MCF 10A (cell line): Measurements from ENCODE around the gene PMM1. TPM values are rescaled to one million over a fixed set of nuclear protein-coding genes. Genes with fewer than 3 reads are reported as not detected.

Source experiments
- BruUV-seq: library from RNA; stranded (reverse); fragments of 400-500 nt; replicated peaks from 2 replicates; lab custom pipeline; 2021; lab: Mats Ljungman, UMichigan
- CTCF ChIA-PET: fragments of 300-600 bp; sonication (Branson Sonifier 250); formaldehyde crosslinking; extraction: SDS; loops from one replicate; lab custom pipeline; 2021; ENCODE audit warnings: antibody characterized with exemption, inconsistent platforms; lab: Yijun Ruan, JAX
- POLR2A ChIA-PET: fragments of 300-600, 350-650 bp; sonication (Branson Sonifier 250); formaldehyde crosslinking; extraction: SDS; loops from one replicate; lab custom pipeline; 2020; ENCODE audit warnings: antibody characterized with exemption, inconsistent platforms; lab: Yijun Ruan, JAX
- DNase-seq: peaks from one replicate; pipeline ENCODE4 v3.0.0-alpha.2; 2018; ENCODE audit not compliant: unreplicated experiment
- H3K27ac Mint-ChIP-seq: one replicate; pipeline ENCODE4 v1.8.0; 2022; ENCODE audit warnings: mild to moderate bottlenecking, low read depth, mixed read lengths; ENCODE audit not compliant: unreplicated experiment
- H3K27me3 Mint-ChIP-seq: one replicate; pipeline ENCODE4 v1.8.0; 2022; ENCODE audit warnings: mixed read lengths; ENCODE audit not compliant: insufficient read depth, unreplicated experiment
- H3K36me3 Mint-ChIP-seq: one replicate; pipeline ENCODE4 v1.8.0; 2022; ENCODE audit warnings: mild to moderate bottlenecking, moderate library complexity, mixed read lengths; ENCODE audit not compliant: insufficient read depth, unreplicated experiment
- H3K4me1 Mint-ChIP-seq: one replicate; pipeline ENCODE4 v1.8.0; 2022; ENCODE audit warnings: mixed read lengths; ENCODE audit not compliant: insufficient read depth, unreplicated experiment
- H3K4me3 Mint-ChIP-seq: one replicate; pipeline ENCODE4 v1.8.0; 2022; ENCODE audit warnings: mild to moderate bottlenecking, moderate library complexity, mixed read lengths; ENCODE audit not compliant: unreplicated experiment
- H3K9me3 Mint-ChIP-seq: one replicate; pipeline ENCODE4 v1.8.0; 2022; ENCODE audit warnings: mixed read lengths; ENCODE audit not compliant: unreplicated experiment
- intact Hi-C: fragments of 100-400 bp; cut with micrococcal nuclease; formaldehyde crosslinking; loops from 2 replicates; pipeline ENCODE4 v1.14.1; 2022
- total RNA-seq: library from RNA; stranded (reverse); gene quantifications from 2 replicates; pipeline ENCODE4 v1.2.3, GENCODE V29; 2022
- TF ChIP-seq, protein P1 (sequence below): fragments of 200-600 bp; IDR thresholded peaks from one replicate; pipeline ENCODE4 v1.8.0; 2022; ENCODE audit warnings: antibody characterized with exemption, mild to moderate bottlenecking; ENCODE audit not compliant: unreplicated experiment

PMM1 gene
- total RNA-seq, 1 experiment from 2014 or later: 29.9 TPM

- peaks cover 39% of the 10 kb centered on the region for H3K36me3 Mint-ChIP-seq
- no peaks in the 10 kb centered on the region for H3K4me1 Mint-ChIP-seq
- intact Hi-C loops: no loop called here
- no peak for DNase-seq
- TF ChIP-seq, protein P1, sequence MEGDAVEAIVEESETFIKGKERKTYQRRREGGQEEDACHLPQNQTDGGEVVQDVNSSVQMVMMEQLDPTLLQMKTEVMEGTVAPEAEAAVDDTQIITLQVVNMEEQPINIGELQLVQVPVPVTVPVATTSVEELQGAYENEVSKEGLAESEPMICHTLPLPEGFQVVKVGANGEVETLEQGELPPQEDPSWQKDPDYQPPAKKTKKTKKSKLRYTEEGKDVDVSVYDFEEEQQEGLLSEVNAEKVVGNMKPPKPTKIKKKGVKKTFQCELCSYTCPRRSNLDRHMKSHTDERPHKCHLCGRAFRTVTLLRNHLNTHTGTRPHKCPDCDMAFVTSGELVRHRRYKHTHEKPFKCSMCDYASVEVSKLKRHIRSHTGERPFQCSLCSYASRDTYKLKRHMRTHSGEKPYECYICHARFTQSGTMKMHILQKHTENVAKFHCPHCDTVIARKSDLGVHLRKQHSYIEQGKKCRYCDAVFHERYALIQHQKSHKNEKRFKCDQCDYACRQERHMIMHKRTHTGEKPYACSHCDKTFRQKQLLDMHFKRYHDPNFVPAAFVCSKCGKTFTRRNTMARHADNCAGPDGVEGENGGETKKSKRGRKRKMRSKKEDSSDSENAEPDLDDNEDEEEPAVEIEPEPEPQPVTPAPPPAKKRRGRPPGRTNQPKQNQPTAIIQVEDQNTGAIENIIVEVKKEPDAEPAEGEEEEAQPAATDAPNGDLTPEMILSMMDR: no peak
- no TSS peak for BruUV-seq
- no peaks in the 10 kb centered on the region for H3K27me3 Mint-ChIP-seq
- ChIA-PET CTCF (interaction anchor here (0.6 kb wide), 2 partner anchors 12 to 42 kb away, joined by 3 to 5 read pairs; no protein-coding TSS in a partner anchor), POLR2A (interaction anchor here (2.5 kb wide), 1 partner anchor 10 kb away, joined by 10 read pairs; the partner anchor contains the start of gene PMM1)
- H3K9me3 Mint-ChIP-seq: no peaks in the 10 kb centered on the region
- H3K27ac Mint-ChIP-seq: no peak overlapping the region
- no peak overlapping the region for H3K4me3 Mint-ChIP-seq
Measured at GRCh38 chr22:41579997-41580355, 9.7 kb downstream of the PMM1 start.

DNA sequence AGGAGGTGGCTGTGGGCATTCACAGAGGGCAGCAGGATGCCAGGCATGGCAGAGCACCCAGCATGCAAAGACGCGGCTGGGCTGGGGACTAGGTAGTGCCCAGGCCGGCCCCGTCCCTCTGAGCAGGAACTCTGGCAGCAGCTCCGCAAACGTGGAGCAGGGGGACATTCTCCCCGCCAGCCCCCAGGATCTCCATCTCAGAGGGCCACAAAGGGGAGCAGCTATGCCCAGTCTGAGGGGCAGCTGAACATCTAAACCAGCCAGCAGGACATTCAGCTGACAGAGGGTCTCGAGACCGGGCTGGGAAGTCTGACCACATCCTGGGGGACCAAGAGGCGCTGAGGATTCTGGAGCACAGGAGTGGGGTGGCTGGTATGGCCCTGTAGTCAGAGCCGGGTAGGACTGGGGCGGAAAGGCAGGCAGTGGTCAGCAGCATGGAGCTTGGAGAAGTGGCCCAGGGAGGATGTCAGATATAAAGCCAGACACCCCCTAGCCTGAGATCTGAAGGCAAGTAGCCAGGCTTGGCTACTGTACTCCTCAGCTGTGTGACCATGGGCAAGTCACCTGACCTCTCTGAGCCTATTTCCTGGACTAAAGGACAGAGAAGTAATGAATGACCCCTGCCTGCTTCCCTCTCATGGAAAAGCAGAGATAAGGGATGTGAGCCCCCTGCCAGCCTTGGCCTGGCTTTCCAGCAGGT, 10.2 kb downstream of the PMM1 start:
- Mint-ChIP-seq H3K27me3 (no peaks in the 10 kb centered on the region), H3K27ac (no peak overlapping the region), H3K4me3 (no peak overlapping the region), H3K36me3 (peaks cover 34% of the 10 kb centered on the region), H3K9me3 (no peaks in the 10 kb centered on the region), H3K4me1 (no peaks in the 10 kb centered on the region)
- no TSS peak for BruUV-seq
- ChIA-PET CTCF (interaction anchor here (0.6 kb wide), 1 partner anchor 11 kb away, joined by 5 read pairs; no protein-coding TSS in a partner anchor), POLR2A (interaction anchor here (2.5 kb wide), 1 partner anchor 10 kb away, joined by 10 read pairs; the partner anchor contains the start of gene PMM1)
- intact Hi-C loops: no loop called here
- no peak for DNase-seq
- TF ChIP-seq, protein P1: no peak

DNA sequence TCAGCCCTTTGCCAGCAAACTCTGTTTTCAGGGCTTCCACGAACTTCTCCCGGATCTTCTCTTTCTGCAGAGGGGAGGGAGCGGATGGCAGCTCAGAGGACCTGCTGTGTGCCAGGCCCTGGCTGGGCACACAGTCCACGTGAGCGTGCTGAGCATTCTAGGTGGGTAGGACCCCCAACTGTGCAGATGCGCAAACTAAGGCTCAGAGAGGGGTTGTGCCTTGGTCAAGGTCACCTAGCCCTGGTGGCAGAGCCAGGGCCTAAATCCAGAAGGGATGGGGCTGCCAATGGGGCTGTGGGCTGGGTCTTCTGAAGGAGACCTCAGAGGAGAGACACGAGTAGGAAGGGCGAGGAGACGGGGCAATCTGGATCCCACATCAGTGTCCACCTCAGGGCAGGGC, 10.8 kb downstream of the PMM1 start:
- CTCF ChIA-PET: no interaction called here
- intact Hi-C loops: no loop called here
- Mint-ChIP-seq H3K4me1 (no peaks in the 10 kb centered on the region), H3K27me3 (no peaks in the 10 kb centered on the region), H3K9me3 (no peaks in the 10 kb centered on the region), H3K36me3 (peaks cover 30% of the 10 kb centered on the region), H3K4me3 (no peak overlapping the region), H3K27ac (no peak overlapping the region)
- no TSS peak for BruUV-seq
- POLR2A ChIA-PET: interaction anchor here (2.5 kb wide), 1 partner anchor 11 kb away, joined by 10 read pairs; the partner anchor contains the start of gene PMM1
- TF ChIP-seq, protein P1: no peak
- DNase-seq: no peak

GRCh38 chr22:41578114-41578513, 11.5 kb downstream of the PMM1 start:
- intact Hi-C loops: no loop called here
- H3K36me3 Mint-ChIP-seq: peaks cover 30% of the 10 kb centered on the region
- H3K4me1 Mint-ChIP-seq: no peaks in the 10 kb centered on the region
- H3K4me3 Mint-ChIP-seq: no peak overlapping the region
- H3K27ac Mint-ChIP-seq: no peak overlapping the region
- TF ChIP-seq, protein P1: no peak
- CTCF ChIA-PET: interaction anchor here (0.5 to 1.1 kb wide), 3 partner anchors 8 to 20 kb away, joined by 3 to 4 read pairs (median 4); no protein-coding TSS in a partner anchor
- H3K9me3 Mint-ChIP-seq: no peaks in the 10 kb centered on the region
- no peak for DNase-seq
- POLR2A ChIA-PET: interaction anchor here (1.1 kb wide), 1 partner anchor 11 kb away, joined by 4 read pairs; the partner anchor contains the start of gene PMM1
- BruUV-seq: no TSS peak
- no peaks in the 10 kb centered on the region for H3K27me3 Mint-ChIP-seq
